H1 (cell line): Measurements from ENCODE around the gene UMODL1.

Experiments
- ATF2 ChIP-seq: IDR thresholded peaks from 2 replicates; pipeline ENCODE4 v1.6.1; 2012; ENCODE audit warnings: low read length, inconsistent platforms
- CHD2 ChIP-seq: IDR thresholded peaks from 2 replicates; pipeline ENCODE4 v1.6.1; 2012; ENCODE audit warnings: low read length, improper control_type of control experiment
- CTCF ChIP-seq, 3 experiments: IDR thresholded peaks; 1 replicate in 2 of 3; 2 replicates in 1 of 3; pipeline versions ENCODE4 v1.5.1 to v1.6.1; 2011; ENCODE audit warnings: low read length in 3 of 3, mild to moderate bottlenecking in 3 of 3, inconsistent platforms in 2 of 3, low read depth in 1 of 3, moderate library complexity in 1 of 3; ENCODE audit not compliant: insufficient read depth in 1 of 3; ENCODE audit errors: control extremely low read depth in 1 of 3
- EZH2 ChIP-seq: fragments of 200-600 bp; sonication (generic); IDR thresholded peaks from 2 replicates; pipeline ENCODE4 v1.7.1; 2012; ENCODE audit warnings: low read depth, mild to moderate bottlenecking, moderate library complexity, low read length, inconsistent platforms; ENCODE audit not compliant: severe bottlenecking
- POLR2A ChIP-seq, 2 experiments: IDR thresholded peaks; 1 replicate in 1 of 2; 2 replicates in 1 of 2; pipeline ENCODE4 v1.6.1; 2011; ENCODE audit warnings: low read depth in 2 of 2, low read length in 2 of 2, mild to moderate bottlenecking in 2 of 2; ENCODE audit errors: control extremely low read depth in 1 of 2

- TF ChIP-seq CHD2 (no peak), EZH2 (no peak), ATF2 (no peak), POLR2A (IDR thresholded peaks at IDR 0.05; ENCODE audit: control extremely low read depth in 1 of 2, low read depth in 2 of 2, low read length in 2 of 2) (no peak), CTCF (IDR thresholded peaks at IDR 0.05; ENCODE audit: control extremely low read depth in 1 of 3, insufficient read depth in 1 of 3, low read depth in 1 of 3, low read length in 3 of 3) (no peak)
Observed at GRCh38 chr21:42135386-42136052, 64.4 kb downstream of the UMODL1 start.
